Prostate gland (tissue), 2 donors: ENCODE results near the gene NFE2L3. TPM values are rescaled to one million over a fixed set of nuclear protein-coding genes. Genes with fewer than 3 reads are reported as not detected.
A peak's percentile ranks its signal among the peaks of the same experiment; 100 is the strongest.
"Not testable (repeated sequence)": the region's sequence is repeated elsewhere in the genome, so short reads cannot be mapped to it uniquely, and the experiment has no call there.

Experiments used
- DNase-seq: peaks from one replicate; pipeline ENCODE4 v3.0.0-alpha.2; 2019; ENCODE audit warnings: low spot score
- H3K27ac ChIP-seq, 2 donors: fragments of 200-600 bp; sonication (generic); 2 replicates each; pipeline ENCODE4 v1.5.1; 2017 to 2019
- H3K27me3 ChIP-seq: fragments of 200-600 bp; sonication (generic); replicated peaks from 2 replicates; pipeline ENCODE4 v1.5.1; 2019; ENCODE audit not compliant: insufficient read depth
- H3K36me3 ChIP-seq, 2 donors: fragments of 200-600 bp; sonication (generic); 1 replicate in 1 of 2; 2 replicates in 1 of 2; pipeline versions ENCODE4 v1.5.1 to v1.8.1; 2017 to 2019
- H3K4me1 ChIP-seq: fragments of 200-600 bp; sonication (generic); replicated peaks from 2 replicates; pipeline ENCODE4 v1.5.1; 2019
- H3K4me3 ChIP-seq, 2 donors: fragments of 200-600 bp; sonication (generic); 2 replicates each; pipeline ENCODE4 v1.5.1; 2017 to 2019
- H3K9me3 ChIP-seq: fragments of 200-600 bp; sonication (generic); 2 replicates; pipeline ENCODE4 v1.5.1; 2017
- CTCF ChIP-seq, 4 experiments: fragments of 200-600 bp in 2 of 4; fragments of 450-650 bp in 2 of 4; sonication (generic) in 2 of 4; IDR thresholded peaks; 1 replicate in 3 of 4; 2 replicates in 1 of 4; pipeline ENCODE4 v1.5.1; 2016 to 2019; ENCODE audit warnings: antibody characterized with exemption in 4 of 4, mild to moderate bottlenecking in 2 of 4, moderate library complexity in 2 of 4
- POLR2A ChIP-seq: fragments of 450-650 bp; IDR thresholded peaks from one replicate; pipeline ENCODE4 v1.6.1; 2016; ENCODE audit warnings: antibody characterized with exemption, mild to moderate bottlenecking
- POLR2AphosphoS5 ChIP-seq: sonication (generic); formaldehyde crosslinking; IDR thresholded peaks from one replicate; pipeline ENCODE4 v1.6.1; 2017; ENCODE audit warnings: antibody characterized with exemption
- WGBS: methylation state at CpG from one replicate; pipeline ENCODE4 v1.1.5; 2018; 5-methylcytosine and 5-hydroxymethylcytosine counted together
- intact Hi-C: fragments of 100-400 bp; cut with DNase I; formaldehyde crosslinking; loops from one replicate; pipeline ENCODE4 v1.14.2; 2022
- total RNA-seq, 2 donors: library from RNA; depleted of rRNA; stranded (reverse); fragments of >200 nt; gene quantifications; one replicate each; pipeline ENCODE4 v1.1.0, GENCODE V29; 2016

The NFE2L3 gene
- total RNA-seq, 2 donors from 2014 or later, result 2.0 to 4.3 TPM

- Histone ChIP-seq H3K36me3 (no peaks in the 10 kb centered on the region), H3K4me3 (no peak overlapping the region), H3K27me3 (no peaks in the 10 kb centered on the region), H3K27ac (no peak overlapping the region), H3K4me1 (no peaks in the 10 kb centered on the region), H3K9me3 (no peaks in the 10 kb centered on the region)
- TF ChIP-seq POLR2AphosphoS5 (no peak), POLR2A (no peak), CTCF (IDR thresholded peaks at IDR 0.05) (no peak)
- 100% methylated on average over 1 of the region's 1 CpG for WGBS
- DNase-seq, result no peak
- intact Hi-C loops, result no loop called here
Observed at GRCh38 chr7:26147030-26147429, 5.0 kb upstream of the NFE2L3 start.

GRCh38 chr7:26147646-26148306 lies 4.2 kb upstream of the NFE2L3 start:
- H3K4me1 ChIP-seq, DNase-seq, H3K4me3 ChIP-seq, H3K27me3 ChIP-seq, H3K9me3 ChIP-seq, intact Hi-C loops, H3K36me3 ChIP-seq, H3K27ac ChIP-seq: not testable (repeated sequence)
- 97% methylated on average over 33 of the region's 43 CpGs for WGBS

- H3K4me1 ChIP-seq, H3K27ac ChIP-seq, intact Hi-C loops, H3K9me3 ChIP-seq, H3K4me3 ChIP-seq, H3K36me3 ChIP-seq, DNase-seq, H3K27me3 ChIP-seq: not testable (repeated sequence)
- 89% methylated on average over 17 of the region's 29 CpGs for WGBS
Observed at GRCh38 chr7:26148307-26148700, 3.7 kb upstream of the NFE2L3 start.

GRCh38 chr7:26149391-26149977 lies 2.5 kb upstream of the NFE2L3 start:
- WGBS, result 97% methylated on average over 1 of the region's 1 CpG
- H3K9me3 ChIP-seq, result no peaks in the 10 kb centered on the region
- H3K27me3 ChIP-seq, result no peaks in the 10 kb centered on the region
- intact Hi-C loops, result no loop called here
- no peaks in the 10 kb centered on the region for H3K36me3 ChIP-seq
- H3K4me1 ChIP-seq, result no peaks in the 10 kb centered on the region
- no peak overlapping the region for H3K4me3 ChIP-seq
- DNase-seq, result no peak
- H3K27ac ChIP-seq, result no peak overlapping the region
- no peak for TF ChIP-seq POLR2AphosphoS5
- TF ChIP-seq POLR2A, result no peak
- TF ChIP-seq CTCF (IDR thresholded peaks at IDR 0.05), result no peak

GRCh38 chr7:26151096-26151495 lies 902 bp upstream of the NFE2L3 start:
- no peak for TF ChIP-seq POLR2AphosphoS5
- no peak for TF ChIP-seq CTCF (IDR thresholded peaks at IDR 0.05)
- no peak for TF ChIP-seq POLR2A
- DNase-seq, result no peak

GRCh38 chr7:26151650-26151952 lies 397 bp upstream of the NFE2L3 start:
- intact Hi-C loops, result no loop called here
- TF ChIP-seq POLR2AphosphoS5 (no peak), POLR2A (no peak), CTCF (IDR thresholded peaks at IDR 0.05) (no peak)
- no peak for DNase-seq
- 72% methylated on average over 10 of the region's 10 CpGs for WGBS
- peak overlapping the region; percentile 42 to 45 for H3K4me3 ChIP-seq
- no peak overlapping the region for H3K27ac ChIP-seq
- H3K27me3 ChIP-seq, result no peaks in the 10 kb centered on the region
- H3K36me3 ChIP-seq, result no peaks in the 10 kb centered on the region
- no peaks in the 10 kb centered on the region for H3K4me1 ChIP-seq
- H3K9me3 ChIP-seq, result no peaks in the 10 kb centered on the region

More at GRCh38 chr7:26151096-26151495, 902 bp upstream of the NFE2L3 start:
- H3K27ac ChIP-seq, result no peak overlapping the region
- H3K36me3 ChIP-seq, result no peaks in the 10 kb centered on the region
- no peaks in the 10 kb centered on the region for H3K4me1 ChIP-seq
- WGBS, result 76% methylated on average over 5 of the region's 5 CpGs
- H3K4me3 ChIP-seq, result no peak overlapping the region
- intact Hi-C loops, result no loop called here
- H3K9me3 ChIP-seq, result no peaks in the 10 kb centered on the region
- H3K27me3 ChIP-seq, result no peaks in the 10 kb centered on the region

- H3K4me1 ChIP-seq, H3K36me3 ChIP-seq, intact Hi-C loops, H3K9me3 ChIP-seq, H3K27me3 ChIP-seq, H3K27ac ChIP-seq, DNase-seq: not testable (repeated sequence)
- H3K4me3 ChIP-seq, result peak overlapping the region; percentile 42 to 45
- 4% methylated on average over 44 of the region's 54 CpGs for WGBS
Observed at GRCh38 chr7:26152782-26153240, 813 bp downstream of the NFE2L3 start.
